ENCODE measurements around the gene KLHL18.
"Not testable (repeated sequence)": the region's sequence is repeated elsewhere in the genome, so short reads cannot be mapped to it uniquely, and the experiment has no call there.

Gene KLHL18

GRCh38 chr3:47282424-47283192, at the start of gene KLHL18, which contains the start of gene KIF9:
Gene KLHL18, plus strand, starts transcription at chr3:47282944. Its CDS starts 22 bp downstream, at chr3:47282966.
Gene KIF9, minus strand, starts transcription at chr3:47282799. Its CDS starts 5,425 bp downstream, at chr3:47277374.
- DNase-seq = peak; percentile 74

- no peak for DNase-seq
Observed at GRCh38 chr3:47238017-47238416, 44.7 kb upstream of the KLHL18 start.

GRCh38 chr3:47239929-47240328, 42.8 kb upstream of the KLHL18 start:
- DNase-seq = no peak

GRCh38 chr3:47243419-47244147, 39.2 kb upstream of the KLHL18 start:
- no peak for DNase-seq

- no peak for DNase-seq
Observed at GRCh38 chr3:47244531-47245100, 38.1 kb upstream of the KLHL18 start.

GRCh38 chr3:47245271-47245670, 37.5 kb upstream of the KLHL18 start:
- no peak for DNase-seq

- no peak for DNase-seq
Observed at GRCh38 chr3:47247131-47248064, 35.3 kb upstream of the KLHL18 start.

- no peak for DNase-seq
Observed at GRCh38 chr3:47250309-47251060, 32.3 kb upstream of the KLHL18 start.

- DNase-seq = not testable (repeated sequence)
Observed at GRCh38 chr3:47251085-47251484, 31.7 kb upstream of the KLHL18 start.

GRCh38 chr3:47251689-47252088, 31.1 kb upstream of the KLHL18 start:
- DNase-seq = no peak

- DNase-seq = not testable (repeated sequence)
Observed at GRCh38 chr3:47256331-47256730, 26.4 kb upstream of the KLHL18 start.

- no peak for DNase-seq
Observed at GRCh38 chr3:47259114-47259513, 23.6 kb upstream of the KLHL18 start.

GRCh38 chr3:47260605-47261004, 22.1 kb upstream of the KLHL18 start:
- DNase-seq = no peak

GRCh38 chr3:47261301-47261700, 21.4 kb upstream of the KLHL18 start:
- no peak for DNase-seq

GRCh38 chr3:47265008-47265407, 17.7 kb upstream of the KLHL18 start:
- no peak for DNase-seq

GRCh38 chr3:47265725-47266428, 16.9 kb upstream of the KLHL18 start:
- no peak for DNase-seq

GRCh38 chr3:47266709-47267489, 15.8 kb upstream of the KLHL18 start:
- DNase-seq = no peak

- no peak for DNase-seq
Observed at GRCh38 chr3:47267490-47267824, 15.3 kb upstream of the KLHL18 start.

GRCh38 chr3:47270526-47270925, 12.2 kb upstream of the KLHL18 start:
- DNase-seq = no peak

GRCh38 chr3:47273564-47273963, 9.2 kb upstream of the KLHL18 start:
- no peak for DNase-seq

GRCh38 chr3:47274652-47275051, 8.1 kb upstream of the KLHL18 start:
- DNase-seq = no peak
